ENCODE data around the gene CYP1A1.

CYP1A1 gene

GRCh38 chr15:74695597-74696397 lies 29.5 kb downstream of the CYP1A1 start, which contains the start of gene EDC3:
Gene EDC3 (minus strand): TSS chr15:74696024. CDS start chr15:74675124, 20,900 bp downstream.
- DNase-seq (ENCODE audit: low spot score): peak; percentile 91

GRCh38 chr15:74692327-74692726 lies 33.0 kb downstream of the CYP1A1 start:
- DNase-seq (ENCODE audit: low spot score): no peak

- no peak for DNase-seq (ENCODE audit: low spot score)
Measured at GRCh38 chr15:74683758-74684157, 41.6 kb downstream of the CYP1A1 start.

GRCh38 chr15:74682954-74683353 lies 42.4 kb downstream of the CYP1A1 start:
- no peak for DNase-seq (ENCODE audit: low spot score)

- DNase-seq (ENCODE audit: low spot score): no peak
Measured at GRCh38 chr15:74680456-74680855, 44.9 kb downstream of the CYP1A1 start.

GRCh38 chr15:74676801-74677200 lies 48.5 kb downstream of the CYP1A1 start:
- DNase-seq (ENCODE audit: low spot score): no peak

GRCh38 chr15:74674161-74674560 lies 51.2 kb downstream of the CYP1A1 start:
- DNase-seq (ENCODE audit: low spot score): no peak

GRCh38 chr15:74669627-74670026 lies 55.7 kb downstream of the CYP1A1 start:
- no peak for DNase-seq (ENCODE audit: low spot score)

All from cerebellar cortex (tissue), 1 donor.